ENCODE measurements around the gene ZNF236. TPM values are rescaled to one million over a fixed set of nuclear protein-coding genes. Genes with fewer than 3 reads are reported as not detected.

ZNF236 gene
- total RNA-seq, 1 donor from 2014 or later, result 19.4 TPM

GRCh38 chr18:76880026-76880425 is 57.7 kb downstream of the ZNF236 start:
- Mint-ChIP-seq H3K36me3 (ENCODE audit: low read depth, unreplicated experiment) (peaks cover 7% of the 10 kb centered on the region), H3K4me3 (ENCODE audit: unreplicated experiment) (no peak overlapping the region), H3K27me3 (ENCODE audit: unreplicated experiment) (no peaks in the 10 kb centered on the region), H3K9me3 (ENCODE audit: unreplicated experiment) (no peaks in the 10 kb centered on the region), H3K27ac (ENCODE audit: unreplicated experiment) (no peak overlapping the region), H3K4me1 (ENCODE audit: unreplicated experiment) (peaks cover 18% of the 10 kb centered on the region)
- TF ChIP-seq, protein P1, sequence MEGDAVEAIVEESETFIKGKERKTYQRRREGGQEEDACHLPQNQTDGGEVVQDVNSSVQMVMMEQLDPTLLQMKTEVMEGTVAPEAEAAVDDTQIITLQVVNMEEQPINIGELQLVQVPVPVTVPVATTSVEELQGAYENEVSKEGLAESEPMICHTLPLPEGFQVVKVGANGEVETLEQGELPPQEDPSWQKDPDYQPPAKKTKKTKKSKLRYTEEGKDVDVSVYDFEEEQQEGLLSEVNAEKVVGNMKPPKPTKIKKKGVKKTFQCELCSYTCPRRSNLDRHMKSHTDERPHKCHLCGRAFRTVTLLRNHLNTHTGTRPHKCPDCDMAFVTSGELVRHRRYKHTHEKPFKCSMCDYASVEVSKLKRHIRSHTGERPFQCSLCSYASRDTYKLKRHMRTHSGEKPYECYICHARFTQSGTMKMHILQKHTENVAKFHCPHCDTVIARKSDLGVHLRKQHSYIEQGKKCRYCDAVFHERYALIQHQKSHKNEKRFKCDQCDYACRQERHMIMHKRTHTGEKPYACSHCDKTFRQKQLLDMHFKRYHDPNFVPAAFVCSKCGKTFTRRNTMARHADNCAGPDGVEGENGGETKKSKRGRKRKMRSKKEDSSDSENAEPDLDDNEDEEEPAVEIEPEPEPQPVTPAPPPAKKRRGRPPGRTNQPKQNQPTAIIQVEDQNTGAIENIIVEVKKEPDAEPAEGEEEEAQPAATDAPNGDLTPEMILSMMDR (IDR thresholded peaks at IDR 0.05; ENCODE audit: unreplicated experiment), result no peak
- no peak for DNase-seq (ENCODE audit: low spot score)

GRCh38 chr18:76881744-76882143 is 59.4 kb downstream of the ZNF236 start:
- no peaks in the 10 kb centered on the region for H3K27me3 Mint-ChIP-seq (ENCODE audit: unreplicated experiment)
- H3K9me3 Mint-ChIP-seq (ENCODE audit: unreplicated experiment), result no peaks in the 10 kb centered on the region
- peak overlapping the region; percentile 49 for H3K27ac Mint-ChIP-seq (ENCODE audit: unreplicated experiment)
- peaks cover 15% of the 10 kb centered on the region for H3K4me1 Mint-ChIP-seq (ENCODE audit: unreplicated experiment)
- TF ChIP-seq, protein P1 (IDR thresholded peaks at IDR 0.05; ENCODE audit: unreplicated experiment), result no peak
- peaks cover 14% of the 10 kb centered on the region for H3K36me3 Mint-ChIP-seq (ENCODE audit: low read depth, unreplicated experiment)
- peak overlapping the region; percentile 33 for H3K4me3 Mint-ChIP-seq (ENCODE audit: unreplicated experiment)
- no peak for DNase-seq (ENCODE audit: low spot score)

GRCh38 chr18:76882146-76882545 is 59.8 kb downstream of the ZNF236 start:
- no peak for DNase-seq (ENCODE audit: low spot score)
- peak overlapping the region; percentile 33 for H3K4me3 Mint-ChIP-seq (ENCODE audit: unreplicated experiment)
- TF ChIP-seq, protein P1 (IDR thresholded peaks at IDR 0.05; ENCODE audit: unreplicated experiment), result no peak
- H3K27me3 Mint-ChIP-seq (ENCODE audit: unreplicated experiment), result no peaks in the 10 kb centered on the region
- peak overlapping the region; percentile 91 for H3K27ac Mint-ChIP-seq (ENCODE audit: unreplicated experiment)
- H3K4me1 Mint-ChIP-seq (ENCODE audit: unreplicated experiment), result peaks cover 15% of the 10 kb centered on the region
- no peaks in the 10 kb centered on the region for H3K9me3 Mint-ChIP-seq (ENCODE audit: unreplicated experiment)
- peaks cover 14% of the 10 kb centered on the region for H3K36me3 Mint-ChIP-seq (ENCODE audit: low read depth, unreplicated experiment)

DNA sequence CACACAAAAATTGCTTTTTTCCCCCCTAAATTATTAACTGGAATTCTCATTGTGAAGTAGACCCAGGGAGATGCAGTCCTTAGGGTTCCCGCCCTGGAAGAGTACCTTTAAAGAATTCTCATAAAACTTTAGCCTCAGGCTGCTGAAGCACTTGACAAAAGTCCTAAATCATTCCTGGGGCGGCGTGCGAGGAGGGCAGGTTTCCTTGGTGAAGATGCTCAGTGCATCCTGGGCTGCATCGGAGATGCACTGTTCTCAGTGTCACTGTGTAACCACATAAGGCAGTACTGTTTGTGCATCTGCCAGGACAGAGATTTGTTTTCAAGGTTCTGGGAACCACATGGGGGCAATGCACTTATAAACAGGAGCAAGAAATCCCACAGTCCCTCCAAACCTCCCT is 62.6 kb downstream of the ZNF236 start:
- H3K9me3 Mint-ChIP-seq (ENCODE audit: unreplicated experiment), result no peaks in the 10 kb centered on the region
- H3K36me3 Mint-ChIP-seq (ENCODE audit: low read depth, unreplicated experiment), result peaks cover 22% of the 10 kb centered on the region
- H3K4me3 Mint-ChIP-seq (ENCODE audit: unreplicated experiment), result no peak overlapping the region
- H3K4me1 Mint-ChIP-seq (ENCODE audit: unreplicated experiment), result peaks cover 15% of the 10 kb centered on the region
- H3K27me3 Mint-ChIP-seq (ENCODE audit: unreplicated experiment), result peaks cover 3% of the 10 kb centered on the region
- TF ChIP-seq, protein P1 (IDR thresholded peaks at IDR 0.05; ENCODE audit: unreplicated experiment), result no peak
- no peak for DNase-seq (ENCODE audit: low spot score)
- no peak overlapping the region for H3K27ac Mint-ChIP-seq (ENCODE audit: unreplicated experiment)

DNA sequence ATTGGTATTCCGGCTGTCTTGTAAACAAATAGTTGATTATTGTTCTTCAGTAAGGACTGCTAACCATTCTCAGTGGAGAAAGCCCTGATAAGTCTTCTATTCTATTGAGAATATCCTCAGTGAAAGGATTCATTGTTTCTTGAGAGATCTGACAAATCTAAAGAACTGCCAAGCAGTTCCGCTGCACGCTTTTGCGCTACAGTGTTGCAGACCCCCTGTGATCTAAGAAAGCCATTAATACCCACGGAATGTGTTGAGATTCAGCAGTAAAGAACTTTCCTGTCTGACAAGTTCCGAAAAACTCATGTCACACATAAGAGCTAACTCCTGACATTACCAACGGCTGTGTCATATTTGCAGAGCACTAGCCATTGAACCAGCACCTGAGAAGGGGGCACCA is 63.8 kb downstream of the ZNF236 start:
- Mint-ChIP-seq H3K27ac (ENCODE audit: unreplicated experiment) (no peak overlapping the region), H3K36me3 (ENCODE audit: low read depth, unreplicated experiment) (peaks cover 26% of the 10 kb centered on the region), H3K4me3 (ENCODE audit: unreplicated experiment) (peak overlapping the region; percentile 64), H3K9me3 (ENCODE audit: unreplicated experiment) (no peaks in the 10 kb centered on the region), H3K4me1 (ENCODE audit: unreplicated experiment) (peaks cover 21% of the 10 kb centered on the region), H3K27me3 (ENCODE audit: unreplicated experiment) (peaks cover 3% of the 10 kb centered on the region)
- TF ChIP-seq, protein P1 (IDR thresholded peaks at IDR 0.05; ENCODE audit: unreplicated experiment), result no peak
- DNase-seq (ENCODE audit: low spot score), result no peak

Data from endothelial cell (in vitro differentiated cells).